Adrenal gland (tissue), 12 donors: ENCODE results near the gene HSDL2. TPM values are rescaled to one million over a fixed set of nuclear protein-coding genes. Genes with fewer than 3 reads are reported as not detected.

Source experiments
- DNase-seq, 7 donors: peaks; one replicate each; pipeline ENCODE4 v3.0.0-alpha.2; 2019 to 2020
- H3K27ac ChIP-seq, 5 donors: fragments of 200-600 bp; sonication (generic) in 4 of 5; 1 replicate in 3 of 5; 2 replicates in 2 of 5; pipeline versions ENCODE4 v1.5.1 to v1.8.0; 2016 to 2020; ENCODE audit warnings: mild to moderate bottlenecking in 1 of 5
- H3K27me3 ChIP-seq: fragments of 200-600 bp; 2 replicates; pipeline ENCODE4 v1.8.0; 2021
- H3K36me3 ChIP-seq, 2 donors: fragments of 200-600 bp; replicated peaks in 1 of 2; 1 replicate in 1 of 2; 2 replicates in 1 of 2; pipeline versions ENCODE4 v1.5.1 to v1.8.0; 2018 to 2022
- H3K4me1 ChIP-seq, 2 donors: fragments of 200-600 bp; replicated peaks in 1 of 2; 1 replicate in 1 of 2; 2 replicates in 1 of 2; pipeline versions ENCODE4 v1.5.1 to v1.8.0; 2018 to 2021
- H3K4me3 ChIP-seq, 4 donors: fragments of 200-600 bp; sonication (generic) in 3 of 4; one replicate each; pipeline ENCODE4 v1.5.1; 2016 to 2018
- H3K9me3 ChIP-seq, 3 donors: fragments of 200-600 bp; sonication (generic) in 1 of 3; replicated peaks in 1 of 3; 1 replicate in 2 of 3; 2 replicates in 1 of 3; pipeline versions ENCODE4 v1.5.1 to v1.8.0; 2016 to 2021
- POLR2A ChIP-seq, 2 donors: fragments of 450-650 bp; IDR thresholded peaks; one replicate each; pipeline ENCODE4 v1.6.1; 2017; ENCODE audit warnings: antibody characterized with exemption in 2 of 2, mild to moderate bottlenecking in 2 of 2, moderate library complexity in 1 of 2
- WGBS, 4 donors: extraction: QIAGEN DNeasy Blood & Tissue Kit in 2 of 4; methylation state at CpG; one replicate each; pipeline versions ENCODE4 v1.1.5 to v1.1.7; 2013 to 2017; 5-methylcytosine and 5-hydroxymethylcytosine counted together
- intact Hi-C, 2 donors: fragments of 100-400 bp; cut with DNase I; formaldehyde crosslinking; loops; one replicate each; pipeline versions ENCODE4 v1.14.1 to v1.15.0; 2022 to 2023
- polyA plus RNA-seq, 3 donors: library from polyadenylated mRNA; stranded (reverse); fragments of 200-250 nt in 2 of 3; fragments of 350-450 nt in 1 of 3; fragmentation: Illumina TruSeq in 1 of 3; extraction: RNeasy Lipid Tissue Mini Kit (QIAGEN cat#74804) in 1 of 3; gene quantifications; one replicate each; pipeline ENCODE4 v1.2.3, GENCODE V29; 2013 to 2014
- total RNA-seq, 9 donors: library from RNA; depleted of rRNA in 4 of 9; stranded (reverse); fragments of >200 nt in 4 of 9; fragments of 120-200 nt in 1 of 9; fragmentation: NEBNext Ultra II Directional in 1 of 9; extraction: Animal tissue kit (Norgen Biotek cat#: 25700) in 1 of 9; gene quantifications; one replicate each; pipeline versions ENCODE4 v1.1.0 to v1.2.4, GENCODE V29; 2013 to 2023
- TF ChIP-seq, protein P1 (sequence below), 6 experiments: fragments of 450-650 bp in 4 of 6; fragments of 200-600 bp in 2 of 6; sonication (generic) in 1 of 6; IDR thresholded peaks; 1 replicate in 5 of 6; 2 replicates in 1 of 6; pipeline versions ENCODE4 v1.5.1 to v1.8.0; 2016 to 2021; ENCODE audit warnings: antibody characterized with exemption in 6 of 6, mild to moderate bottlenecking in 2 of 6, moderate library complexity in 1 of 6
- donor health status: healthy with polysubstance abuse.
- donor health status: Bipolar disorder and iron deficiency.
- donor health status: DM: yes; HTN: yes; CAD: no.
- donor health status: DM: no; HTN: no; CAD: no.
- donor health status: DM: no; HTN: no; CAD: no.
- donor health status: DM: yes; HTN: yes; CAD: no.

The HSDL2 gene
- total and polyA plus RNA-seq, 12 donors, result 43.8 to 127 (median 85.2) TPM

DNA sequence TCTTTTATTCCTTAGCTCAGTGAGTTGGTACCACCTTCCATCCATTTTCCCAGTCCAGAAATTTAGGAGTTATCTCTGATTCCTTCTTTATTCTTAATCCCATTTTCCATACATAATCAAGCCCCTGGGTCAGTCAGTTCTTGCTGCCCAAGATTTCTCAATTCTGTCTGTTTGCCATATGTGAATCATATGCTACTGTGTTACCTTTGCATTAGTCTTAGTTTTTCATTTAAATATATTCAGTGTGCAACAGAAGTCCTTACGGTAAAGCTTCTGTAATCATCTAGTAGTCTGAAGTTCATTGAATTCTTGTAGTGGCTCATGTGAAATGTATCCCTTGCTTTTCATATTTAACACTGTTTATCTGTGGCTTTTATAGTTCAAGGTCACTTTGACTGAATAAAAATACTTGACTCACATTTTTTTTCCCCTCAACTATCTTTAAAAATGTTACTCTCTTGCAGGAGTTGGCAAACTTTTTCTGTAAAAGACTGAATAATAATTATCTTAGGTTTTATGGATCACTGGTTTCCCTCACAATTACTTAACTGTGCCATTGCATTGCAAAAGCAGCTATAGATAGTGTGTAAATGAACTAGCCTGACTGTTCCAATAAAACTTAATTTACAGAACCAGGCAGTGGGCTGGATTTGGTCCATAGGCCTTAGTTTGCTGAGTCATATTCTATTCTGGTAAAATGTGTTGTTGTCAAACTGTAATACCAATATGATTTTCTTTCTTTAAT lies 113.7 kb downstream of the HSDL2 start:
- peak in 1 of 2 donors; percentile 21 for TF ChIP-seq POLR2A (IDR thresholded peaks at IDR 0.05)
- TF ChIP-seq, protein P1, sequence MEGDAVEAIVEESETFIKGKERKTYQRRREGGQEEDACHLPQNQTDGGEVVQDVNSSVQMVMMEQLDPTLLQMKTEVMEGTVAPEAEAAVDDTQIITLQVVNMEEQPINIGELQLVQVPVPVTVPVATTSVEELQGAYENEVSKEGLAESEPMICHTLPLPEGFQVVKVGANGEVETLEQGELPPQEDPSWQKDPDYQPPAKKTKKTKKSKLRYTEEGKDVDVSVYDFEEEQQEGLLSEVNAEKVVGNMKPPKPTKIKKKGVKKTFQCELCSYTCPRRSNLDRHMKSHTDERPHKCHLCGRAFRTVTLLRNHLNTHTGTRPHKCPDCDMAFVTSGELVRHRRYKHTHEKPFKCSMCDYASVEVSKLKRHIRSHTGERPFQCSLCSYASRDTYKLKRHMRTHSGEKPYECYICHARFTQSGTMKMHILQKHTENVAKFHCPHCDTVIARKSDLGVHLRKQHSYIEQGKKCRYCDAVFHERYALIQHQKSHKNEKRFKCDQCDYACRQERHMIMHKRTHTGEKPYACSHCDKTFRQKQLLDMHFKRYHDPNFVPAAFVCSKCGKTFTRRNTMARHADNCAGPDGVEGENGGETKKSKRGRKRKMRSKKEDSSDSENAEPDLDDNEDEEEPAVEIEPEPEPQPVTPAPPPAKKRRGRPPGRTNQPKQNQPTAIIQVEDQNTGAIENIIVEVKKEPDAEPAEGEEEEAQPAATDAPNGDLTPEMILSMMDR (IDR thresholded peaks at IDR 0.05), result no peak
- peaks cover 0 to 4% (median 0%) of the 10 kb centered on the region in 3 donors for H3K9me3 ChIP-seq
- H3K4me3 ChIP-seq, result peak overlapping the region in 1 of 4 donors; percentile 4
- no peaks in the 10 kb centered on the region for H3K36me3 ChIP-seq
- H3K4me1 ChIP-seq, result peaks cover 55 to 87% of the 10 kb centered on the region in 2 donors
- peak in 3 of 7 donors; percentile 32 to 48 (median 37) for DNase-seq
- H3K27ac ChIP-seq, result peak overlapping the region; percentile 6 to 69 (median 56)
- H3K27me3 ChIP-seq, result no peaks in the 10 kb centered on the region
- intact Hi-C loops, result loop anchor here in 1 of 2 donors (10.0 kb wide), 1 partner anchor 51 kb away; no protein-coding TSS in a partner anchor
- WGBS, 4 donors, result 30 to 65% (median 44%) methylated on average over 1 of the region's 1 CpG

DNA sequence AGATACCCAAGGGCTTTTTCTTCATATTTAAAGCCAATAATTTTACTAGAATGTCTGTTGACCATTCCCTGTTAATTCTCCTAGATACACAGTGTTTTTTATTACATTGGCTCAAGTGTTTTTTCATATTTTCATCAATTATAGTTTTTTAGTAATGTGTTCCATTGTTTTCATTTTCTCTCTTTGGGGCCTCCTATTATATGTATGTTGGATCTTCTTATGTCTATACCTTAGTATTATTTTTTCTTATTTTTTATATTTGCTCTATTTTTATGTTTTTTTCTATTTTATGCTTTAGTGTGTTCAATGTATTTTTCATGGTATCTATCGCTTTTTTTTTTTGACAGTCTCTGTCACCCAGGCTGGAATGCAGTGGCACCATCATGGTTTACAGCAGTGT lies 114.2 kb downstream of the HSDL2 start:
- peak overlapping the region in 3 of 5 donors; percentile 16 to 69 (median 56) for H3K27ac ChIP-seq
- TF ChIP-seq, protein P1 (IDR thresholded peaks at IDR 0.05), result no peak
- TF ChIP-seq POLR2A (IDR thresholded peaks at IDR 0.05), result no peak
- 78 to 94% (median 90%) methylated on average over 1 of the region's 1 CpG for WGBS, 4 donors

DNA sequence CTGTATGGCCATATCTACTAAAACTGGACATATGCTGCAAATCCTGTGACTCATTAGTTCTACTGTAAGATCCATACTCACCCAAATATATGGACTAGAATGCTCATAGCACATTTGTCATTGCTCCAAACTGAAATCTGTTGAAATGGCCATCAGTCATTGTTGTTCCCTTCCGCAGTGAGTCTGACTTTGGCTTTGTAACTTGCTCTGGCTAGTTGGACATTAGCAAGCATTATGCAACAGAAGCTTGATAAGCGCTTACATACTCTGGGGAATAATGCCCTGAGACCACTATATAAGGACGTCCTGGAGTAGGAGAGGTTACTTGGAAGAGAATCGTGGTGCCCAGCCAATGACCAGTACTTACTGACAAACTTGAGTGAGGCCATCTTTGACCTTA lies 115.7 kb downstream of the HSDL2 start:
- Histone ChIP-seq H3K27ac (peak overlapping the region in 3 of 5 donors; percentile 56 to 69 (median 66)), H3K27me3 (no peaks in the 10 kb centered on the region), H3K4me1 (peaks cover 45 to 75% of the 10 kb centered on the region in 2 donors), H3K36me3 (no peaks in the 10 kb centered on the region), H3K9me3 (peaks cover 0 to 4% (median 0%) of the 10 kb centered on the region in 3 donors), H3K4me3 (no peak overlapping the region)
- intact Hi-C loops, result loop anchor here in 1 of 2 donors (10.0 kb wide), 1 partner anchor 49 kb away; no protein-coding TSS in a partner anchor
- no peak for DNase-seq
- 59 to 72% (median 70%) methylated on average over 3 to 4 of the region's 4 CpGs for WGBS, 4 donors
- TF ChIP-seq POLR2A (IDR thresholded peaks at IDR 0.05), result no peak
- TF ChIP-seq, protein P1 (IDR thresholded peaks at IDR 0.05), result no peak

More for the DNA sequence above, 114.2 kb downstream of the HSDL2 start:
- H3K9me3 ChIP-seq, result peaks cover 0 to 4% (median 0%) of the 10 kb centered on the region in 3 donors
- intact Hi-C loops, result loop anchor here in 1 of 2 donors (10.0 kb wide), 1 partner anchor 51 kb away; no protein-coding TSS in a partner anchor
- DNase-seq, result no peak
- peaks cover 55 to 87% of the 10 kb centered on the region in 2 donors for H3K4me1 ChIP-seq
- H3K27me3 ChIP-seq, result no peaks in the 10 kb centered on the region
- no peak overlapping the region for H3K4me3 ChIP-seq
- no peaks in the 10 kb centered on the region for H3K36me3 ChIP-seq

DNA sequence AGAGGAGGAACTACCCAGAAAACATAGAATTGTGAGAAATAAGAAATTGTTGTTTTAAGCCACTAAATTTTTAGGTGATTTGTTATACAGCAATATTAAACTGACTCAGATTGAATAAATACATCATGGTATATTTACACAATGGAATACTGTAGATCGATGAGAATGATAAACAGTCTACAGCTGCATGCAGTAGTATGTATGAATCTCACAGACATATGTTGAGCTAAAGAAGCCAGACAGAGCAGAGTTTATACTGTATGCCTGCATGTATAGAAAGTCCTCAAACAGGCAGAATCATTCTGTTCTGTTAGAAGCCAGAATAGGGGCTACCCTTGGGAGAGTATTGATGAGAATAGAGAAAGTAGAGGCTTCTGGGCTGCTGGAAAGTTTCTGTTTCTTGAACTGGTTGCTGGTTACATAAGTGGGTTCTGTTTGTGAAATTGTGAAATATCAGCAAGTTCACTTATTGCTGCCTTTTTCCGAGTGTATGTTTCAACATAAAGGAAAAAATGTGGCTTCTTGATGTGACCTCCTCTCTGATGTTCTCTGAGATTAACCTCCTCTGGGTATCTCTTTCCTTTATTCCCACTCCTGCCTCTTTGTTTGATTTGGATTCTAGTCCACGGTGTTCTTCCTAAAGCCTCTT lies 116.3 kb downstream of the HSDL2 start:
- 67 to 81% (median 68%) methylated on average over 3 of the region's 3 CpGs for WGBS, 4 donors
- peak overlapping the region in 3 of 5 donors; percentile 56 to 69 (median 66) for H3K27ac ChIP-seq
- H3K4me3 ChIP-seq, result no peak overlapping the region
- intact Hi-C loops, result loop anchor here in 1 of 2 donors (10.0 kb wide), 1 partner anchor 49 kb away; no protein-coding TSS in a partner anchor
- H3K9me3 ChIP-seq, result peaks cover 0 to 4% (median 0%) of the 10 kb centered on the region in 3 donors
- no peaks in the 10 kb centered on the region for H3K36me3 ChIP-seq
- DNase-seq, result no peak
- peaks cover 46 to 69% of the 10 kb centered on the region in 2 donors for H3K4me1 ChIP-seq
- no peak for TF ChIP-seq POLR2A (IDR thresholded peaks at IDR 0.05)
- TF ChIP-seq, protein P1 (IDR thresholded peaks at IDR 0.05), result no peak
- H3K27me3 ChIP-seq, result no peaks in the 10 kb centered on the region
